SU-DHL-6 (cell line): Measurements from ENCODE around the gene FHOD3.

Source experiments
- CTCF ChIP-seq: fragments of 200-600 bp; sonication (generic); IDR thresholded peaks from one replicate; pipeline ENCODE4 v1.5.1; 2017; ENCODE audit warnings: antibody characterized with exemption, mild to moderate bottlenecking, low read length, moderate library complexity; ENCODE audit not compliant: insufficient read depth, poor library complexity, severe bottlenecking
- EZH2phosphoT487 ChIP-seq: fragments of 200-600 bp; sonication (generic), shearing (Covaris generic); conservative IDR thresholded peaks from 2 replicates; pipeline ENCODE4 v1.6.1; 2018; ENCODE audit warnings: mild to moderate bottlenecking, antibody characterized with exemption, low read length, moderate library complexity, mixed read lengths

GRCh38 chr18:36391426-36392145 is 94.1 kb downstream of the FHOD3 start:
- TF ChIP-seq CTCF: no peak
- TF ChIP-seq EZH2phosphoT487: no peak
